A673 (cell line): ENCODE data around the gene EPHA8. TPM values are rescaled to one million over a fixed set of nuclear protein-coding genes. Genes with fewer than 3 reads are reported as not detected.

Experiments
- Bru-seq: library from RNA; stranded (reverse); fragments of 400-500 nt; gene quantifications from one replicate; lab custom pipeline; 2021; lab: Mats Ljungman, UMichigan
- BruChase-seq, 2 experiments: library from RNA; stranded (reverse); fragments of 400-500 nt; gene quantifications; one replicate each; lab custom pipeline; 2021; lab: Mats Ljungman, UMichigan
- BruUV-seq: library from RNA; stranded (reverse); fragments of 400-500 nt; replicated peaks from 2 replicates; lab custom pipeline; 2021; lab: Mats Ljungman, UMichigan
- CTCF ChIA-PET: fragments of 300-600 bp; sonication (Branson Sonifier 250); formaldehyde crosslinking; loops from one replicate; lab custom pipeline; 2022; ENCODE audit warnings: antibody characterized with exemption; lab: Charles Lee
- POLR2A ChIA-PET: fragments of 300-600 bp; sonication (Branson Sonifier 250); formaldehyde crosslinking; loops from one replicate; lab custom pipeline; 2022; ENCODE audit warnings: antibody characterized with exemption; ENCODE audit not compliant: low non-redundant PET; lab: Charles Lee
- DNase-seq: peaks from one replicate; pipeline ENCODE4 v3.0.0-alpha.2; 2015; ENCODE audit warnings: low spot score
- H3K27ac ChIP-seq: fragments of 200-600 bp; sonication (generic); 2 replicates; pipeline ENCODE4 v1.5.1; 2016; ENCODE audit warnings: mixed run types, low read depth, mild to moderate bottlenecking, mixed read lengths, antibody characterized with exemption, low read length; ENCODE audit not compliant: poor library complexity, severe bottlenecking
- H3K27me3 ChIP-seq: fragments of 200-600 bp; sonication (generic); replicated peaks from 2 replicates; pipeline ENCODE4 v1.6.1; 2017; ENCODE audit warnings: mixed run types, low read depth, mild to moderate bottlenecking, mixed read lengths, antibody characterized with exemption, low read length; ENCODE audit not compliant: insufficient read depth, poor library complexity
- H3K36me3 ChIP-seq: fragments of 200-600 bp; sonication (generic); 2 replicates; pipeline ENCODE4 v1.6.1; 2016; ENCODE audit warnings: mixed run types, mild to moderate bottlenecking, mixed read lengths, antibody characterized with exemption, low read length; ENCODE audit not compliant: insufficient read depth, poor library complexity, severe bottlenecking
- H3K4me1 ChIP-seq: fragments of 200-600 bp; sonication (generic); 2 replicates; pipeline ENCODE4 v1.6.1; 2017; ENCODE audit warnings: mixed run types, mild to moderate bottlenecking, mixed read lengths, antibody characterized with exemption, low read length; ENCODE audit not compliant: insufficient read depth, poor library complexity, severe bottlenecking
- H3K4me3 ChIP-seq: fragments of 200-600 bp; sonication (generic); 2 replicates; pipeline ENCODE4 v1.5.1; 2016; ENCODE audit warnings: low read depth, mixed run types, mild to moderate bottlenecking, mixed read lengths, low read length; ENCODE audit not compliant: poor library complexity, severe bottlenecking
- H3K9me3 ChIP-seq: fragments of 200-600 bp; sonication (generic); 2 replicates; pipeline ENCODE4 v1.6.1; 2016; ENCODE audit warnings: mixed run types, low read depth, mild to moderate bottlenecking, mixed read lengths, antibody characterized with exemption, low read length; ENCODE audit not compliant: poor library complexity, severe bottlenecking
- EZH2 ChIP-seq: fragments of 200-600 bp; sonication (generic); IDR thresholded peaks from 2 replicates; pipeline ENCODE4 v1.6.1; 2017; ENCODE audit warnings: borderline replicate concordance, low read depth, mild to moderate bottlenecking, mixed read lengths, antibody characterized with exemption, low read length; ENCODE audit not compliant: poor library complexity, severe bottlenecking
- intact Hi-C: fragments of 100-400 bp; cut with micrococcal nuclease; formaldehyde crosslinking; loops from one replicate; pipeline ENCODE4 v1.10.0; 2022; ENCODE audit not compliant: unreplicated experiment
- long read RNA-seq: library from polyadenylated mRNA; stranded (forward); transcript quantifications from one replicate; pipeline ENCODE4 v2.0.0, GENCODE V29; 2022
- total RNA-seq: library from RNA; stranded (reverse); gene quantifications from 2 replicates; pipeline ENCODE4 v1.2.3, GENCODE V29; 2021
- TF ChIP-seq, protein P1 (sequence below): fragments of 300-800, 200-600 bp; sonication (generic); conservative IDR thresholded peaks from 2 replicates; pipeline ENCODE4 v1.5.1; 2017; ENCODE audit warnings: low read depth, mild to moderate bottlenecking, antibody characterized with exemption, low read length, moderate library complexity, mixed read lengths

Gene EPHA8
- total RNA-seq: not detected in 2 replicates
- Bru-seq, nascent RNA: percentile 5 among the genes with signal in this experiment
- BruChase-seq, experiment 1, labeled RNA remaining after a 2-hour chase: not detected
- percentile 4 among the genes with signal in this experiment for BruChase-seq, experiment 2, labeled RNA remaining after a 6-hour chase
- long read RNA-seq: 0 reads

DNA sequence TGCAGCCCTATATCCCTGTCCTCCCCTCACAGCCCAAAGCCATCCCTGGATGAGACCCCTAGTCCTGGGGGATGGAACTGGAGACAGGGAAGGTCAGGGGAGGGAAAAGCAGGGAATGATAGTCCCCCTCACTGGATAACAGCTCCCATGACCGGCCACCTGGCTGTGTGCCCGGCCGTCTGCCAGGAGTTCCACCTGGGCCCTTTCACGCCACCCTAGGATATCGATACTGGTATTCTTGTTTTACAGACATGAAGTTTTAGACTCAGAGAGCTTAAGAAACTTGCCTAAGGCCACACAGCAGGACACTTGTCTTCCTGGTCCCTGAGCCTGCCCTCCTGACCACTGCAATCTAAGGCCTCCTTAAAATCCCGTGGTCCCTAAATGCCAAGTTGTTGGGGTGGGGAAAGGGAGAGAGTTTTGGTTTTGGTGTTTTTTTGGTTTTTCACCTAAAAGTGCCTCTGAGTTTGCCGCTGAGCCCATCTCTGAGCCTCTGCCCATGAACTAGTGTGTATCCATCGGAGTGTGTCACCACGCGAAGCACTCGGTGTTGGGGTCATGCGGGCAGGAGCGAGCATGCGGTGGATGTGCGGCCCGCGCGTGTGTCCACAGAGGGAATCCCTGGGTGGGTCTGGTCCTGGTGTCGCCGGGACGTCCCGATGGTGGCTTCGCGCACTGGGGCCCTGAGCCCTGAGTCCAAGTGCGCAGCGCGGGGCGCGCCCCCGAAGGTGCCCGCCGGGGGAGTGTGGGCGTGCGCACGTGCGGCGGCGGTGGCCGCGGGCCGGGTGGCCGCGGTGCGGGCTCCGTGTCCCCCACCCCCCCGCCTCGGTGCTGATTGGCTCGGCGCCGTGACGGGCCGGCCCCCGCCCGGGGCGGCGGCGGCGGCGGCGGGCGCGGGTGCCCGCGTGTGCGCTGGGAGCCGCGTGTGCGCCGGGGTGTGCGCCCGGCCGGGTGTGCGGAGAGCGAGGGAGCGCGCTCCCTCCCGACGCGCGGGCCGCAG is at the start of gene EPHA8:
TSS of gene EPHA8 (plus strand) at position 906 of the 1,000 bp plus-strand sequence. CDS start 147 bp downstream, outside the sequence.
- ChIA-PET POLR2A (no interaction called here), CTCF (no interaction called here)
- Histone ChIP-seq H3K27ac (no peak within 1 kb of the TSS), H3K27me3 (peaks cover 78% of the 10 kb centered on the region), H3K4me3 (no peak within 1 kb of the TSS), H3K36me3 (no peaks in the 10 kb centered on the region), H3K4me1 (no peaks in the 10 kb centered on the region), H3K9me3 (no peaks in the 10 kb centered on the region)
- no TSS peak for BruUV-seq
- intact Hi-C loops: no loop called here
- DNase-seq: no peak
- TF ChIP-seq EZH2: peak; percentile 88
- TF ChIP-seq, protein P1, sequence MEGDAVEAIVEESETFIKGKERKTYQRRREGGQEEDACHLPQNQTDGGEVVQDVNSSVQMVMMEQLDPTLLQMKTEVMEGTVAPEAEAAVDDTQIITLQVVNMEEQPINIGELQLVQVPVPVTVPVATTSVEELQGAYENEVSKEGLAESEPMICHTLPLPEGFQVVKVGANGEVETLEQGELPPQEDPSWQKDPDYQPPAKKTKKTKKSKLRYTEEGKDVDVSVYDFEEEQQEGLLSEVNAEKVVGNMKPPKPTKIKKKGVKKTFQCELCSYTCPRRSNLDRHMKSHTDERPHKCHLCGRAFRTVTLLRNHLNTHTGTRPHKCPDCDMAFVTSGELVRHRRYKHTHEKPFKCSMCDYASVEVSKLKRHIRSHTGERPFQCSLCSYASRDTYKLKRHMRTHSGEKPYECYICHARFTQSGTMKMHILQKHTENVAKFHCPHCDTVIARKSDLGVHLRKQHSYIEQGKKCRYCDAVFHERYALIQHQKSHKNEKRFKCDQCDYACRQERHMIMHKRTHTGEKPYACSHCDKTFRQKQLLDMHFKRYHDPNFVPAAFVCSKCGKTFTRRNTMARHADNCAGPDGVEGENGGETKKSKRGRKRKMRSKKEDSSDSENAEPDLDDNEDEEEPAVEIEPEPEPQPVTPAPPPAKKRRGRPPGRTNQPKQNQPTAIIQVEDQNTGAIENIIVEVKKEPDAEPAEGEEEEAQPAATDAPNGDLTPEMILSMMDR: no peak

DNA sequence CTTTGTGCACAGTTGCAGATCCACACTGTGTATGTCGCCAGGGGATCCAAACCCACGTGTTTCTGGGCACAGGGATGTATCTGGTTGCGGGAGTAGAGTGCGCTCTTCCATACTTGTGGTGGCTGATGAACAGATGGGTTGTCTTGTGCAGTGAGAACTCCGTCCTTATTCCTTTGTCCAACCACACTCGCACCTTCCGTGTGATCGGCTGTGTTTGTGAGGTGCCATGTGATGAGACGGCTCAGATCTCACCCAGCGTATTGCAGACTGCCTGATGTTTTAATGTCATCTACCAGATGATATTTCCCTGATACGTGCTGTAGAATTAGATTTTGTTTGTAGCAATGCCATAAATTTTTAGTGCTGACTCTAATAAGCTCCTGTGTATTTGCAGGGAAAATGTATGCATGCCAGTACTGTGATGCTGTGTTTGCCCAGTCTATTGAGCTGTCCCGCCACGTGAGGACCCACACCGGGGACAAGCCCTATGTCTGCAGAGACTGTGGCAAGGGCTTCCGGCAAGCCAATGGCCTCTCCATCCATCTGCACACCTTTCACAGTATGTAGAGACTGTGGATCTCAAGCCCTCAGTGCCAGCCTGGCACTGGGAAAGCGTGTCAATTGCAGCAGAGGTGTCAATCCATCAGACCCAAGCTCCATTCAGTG is 46.2 kb upstream of the EPHA8 start:
- POLR2A ChIA-PET: no interaction called here
- H3K36me3 ChIP-seq: peaks cover 47% of the 10 kb centered on the region
- intact Hi-C loops: no loop called here
- no peaks in the 10 kb centered on the region for H3K4me1 ChIP-seq
- no TSS peak for BruUV-seq
- no peaks in the 10 kb centered on the region for H3K9me3 ChIP-seq
- CTCF ChIA-PET: no interaction called here
- no peak overlapping the region for H3K27ac ChIP-seq
- no peak for TF ChIP-seq EZH2
- TF ChIP-seq, protein P1: no peak
- DNase-seq: no peak
- no peaks in the 10 kb centered on the region for H3K27me3 ChIP-seq
- no peak overlapping the region for H3K4me3 ChIP-seq

DNA sequence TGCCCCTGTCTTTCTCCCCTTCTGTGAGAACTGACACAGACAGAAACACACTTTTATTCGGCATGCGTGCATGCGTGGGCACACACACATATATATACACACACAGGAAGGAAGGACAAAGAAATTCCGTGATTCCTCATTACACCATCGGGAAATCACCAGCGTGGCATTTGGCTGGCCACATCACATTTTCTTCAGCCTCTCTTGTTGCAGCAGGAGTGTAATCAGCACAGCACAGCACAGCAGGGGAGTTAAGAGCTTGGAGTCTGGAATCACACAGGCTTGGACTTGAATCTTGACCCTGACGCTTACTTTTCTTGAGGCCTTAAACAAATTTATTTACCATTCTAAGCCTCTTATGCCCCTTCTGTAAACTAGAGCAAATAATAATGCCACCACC is 45.3 kb upstream of the EPHA8 start:
- ChIA-PET CTCF (no interaction called here), POLR2A (no interaction called here)
- Histone ChIP-seq H3K4me1 (no peaks in the 10 kb centered on the region), H3K9me3 (no peaks in the 10 kb centered on the region), H3K4me3 (no peak overlapping the region), H3K36me3 (peaks cover 43% of the 10 kb centered on the region), H3K27me3 (no peaks in the 10 kb centered on the region), H3K27ac (no peak overlapping the region)
- DNase-seq: no peak
- intact Hi-C loops: no loop called here
- no peak for TF ChIP-seq EZH2
- TF ChIP-seq, protein P1: no peak
- no TSS peak for BruUV-seq
